SK-N-MC (cell line): ENCODE results near the gene KLHL6.
"Not testable (repeated sequence)": the region's sequence is repeated elsewhere in the genome, so short reads cannot be mapped to it uniquely, and the experiment has no call there.

ENCODE experiments used
- DNase-seq: peaks from one replicate; pipeline ENCODE4 v3.0.0-alpha.2; 2011; ENCODE audit warnings: low read depth, low spot score
- H3K27ac ChIP-seq: fragments of 200-600 bp; sonication (generic); 2 replicates; pipeline ENCODE4 v1.5.1; 2016; ENCODE audit warnings: mixed run types
- H3K36me3 ChIP-seq: fragments of 200-600 bp; sonication (generic); 2 replicates; pipeline ENCODE4 v1.6.1; 2017; ENCODE audit warnings: antibody characterized with exemption, low read length, mixed read lengths; ENCODE audit not compliant: insufficient read depth
- H3K4me3 ChIP-seq: fragments of 200-600 bp; sonication (generic); 2 replicates; pipeline ENCODE4 v1.5.1; 2016
- H3K9ac ChIP-seq: fragments of 200-600 bp; sonication (generic); 2 replicates; pipeline ENCODE4 v1.8.0; 2017; ENCODE audit warnings: mixed run types, mixed read lengths; ENCODE audit not compliant: insufficient read length
- H3K9me3 ChIP-seq: fragments of 200-600 bp; sonication (generic); 2 replicates; pipeline ENCODE4 v1.6.1; 2017; ENCODE audit warnings: low read depth, mild to moderate bottlenecking, antibody characterized with exemption, low read length, moderate library complexity, mixed read lengths
- EZH2 ChIP-seq: fragments of 200-600 bp; sonication (generic); IDR thresholded peaks from one replicate; pipeline ENCODE4 v1.6.1; 2017; ENCODE audit warnings: antibody characterized with exemption
- FOXP2 ChIP-seq: optimal IDR thresholded peaks from 2 replicates; pipeline ENCODE3; 2011; ENCODE audit warnings: mild to moderate bottlenecking, moderate library complexity; ENCODE audit not compliant: insufficient read depth; ENCODE audit errors: extremely low read length, control extremely low read depth
- POLR2AphosphoS5 ChIP-seq: IDR thresholded peaks from 2 replicates; pipeline ENCODE4 v1.6.1; 2012; ENCODE audit warnings: mild to moderate bottlenecking, low read depth, low read length, borderline replicate concordance

The KLHL6 gene

DNA sequence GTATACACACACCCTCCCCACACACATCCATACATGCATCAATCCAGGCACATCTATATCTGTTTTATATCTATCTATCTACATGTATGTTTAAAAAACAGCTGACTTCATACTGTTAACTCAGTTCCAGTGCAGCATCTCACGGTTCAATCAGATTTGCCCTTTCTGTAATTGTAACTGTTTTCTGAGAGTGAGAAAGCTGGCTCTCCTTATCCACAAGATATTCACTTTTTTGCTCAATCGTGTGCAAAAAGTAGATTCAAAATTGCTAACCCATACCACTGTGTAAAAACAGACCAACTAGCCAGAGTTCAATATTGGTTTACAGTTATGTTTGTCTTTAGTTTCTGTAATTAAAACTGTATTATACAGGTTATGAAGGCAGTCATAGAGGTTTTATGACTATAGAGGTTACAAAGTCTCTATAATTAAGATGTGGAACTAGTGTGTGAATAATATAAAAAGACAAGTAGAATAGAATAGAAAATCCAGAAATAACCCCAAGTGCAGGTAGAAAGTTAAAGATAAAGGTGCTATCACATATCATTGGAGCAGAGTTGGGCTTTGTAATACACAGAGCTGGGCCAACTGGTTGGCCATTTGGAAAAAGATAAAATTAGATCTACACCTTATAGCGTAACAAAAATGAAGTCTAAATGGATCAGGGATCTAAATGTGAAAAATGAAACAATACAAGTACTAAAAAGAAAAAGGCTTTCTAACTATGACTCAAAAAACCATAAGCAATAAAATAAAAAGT lies 107.0 kb downstream of the KLHL6 start:
- Histone ChIP-seq H3K9ac (no peak overlapping the region), H3K27ac (no peak overlapping the region), H3K9me3 (0 out of 2 replicates have a peak, but pooled peaks cover 4% of the 10 kb centered on the region), H3K36me3 (no peaks in the 10 kb centered on the region), H3K4me3 (peak overlapping the region; percentile 90)
- DNase-seq, result no peak
- TF ChIP-seq POLR2AphosphoS5, result no peak
- no peak for TF ChIP-seq FOXP2
- no peak for TF ChIP-seq EZH2

DNA sequence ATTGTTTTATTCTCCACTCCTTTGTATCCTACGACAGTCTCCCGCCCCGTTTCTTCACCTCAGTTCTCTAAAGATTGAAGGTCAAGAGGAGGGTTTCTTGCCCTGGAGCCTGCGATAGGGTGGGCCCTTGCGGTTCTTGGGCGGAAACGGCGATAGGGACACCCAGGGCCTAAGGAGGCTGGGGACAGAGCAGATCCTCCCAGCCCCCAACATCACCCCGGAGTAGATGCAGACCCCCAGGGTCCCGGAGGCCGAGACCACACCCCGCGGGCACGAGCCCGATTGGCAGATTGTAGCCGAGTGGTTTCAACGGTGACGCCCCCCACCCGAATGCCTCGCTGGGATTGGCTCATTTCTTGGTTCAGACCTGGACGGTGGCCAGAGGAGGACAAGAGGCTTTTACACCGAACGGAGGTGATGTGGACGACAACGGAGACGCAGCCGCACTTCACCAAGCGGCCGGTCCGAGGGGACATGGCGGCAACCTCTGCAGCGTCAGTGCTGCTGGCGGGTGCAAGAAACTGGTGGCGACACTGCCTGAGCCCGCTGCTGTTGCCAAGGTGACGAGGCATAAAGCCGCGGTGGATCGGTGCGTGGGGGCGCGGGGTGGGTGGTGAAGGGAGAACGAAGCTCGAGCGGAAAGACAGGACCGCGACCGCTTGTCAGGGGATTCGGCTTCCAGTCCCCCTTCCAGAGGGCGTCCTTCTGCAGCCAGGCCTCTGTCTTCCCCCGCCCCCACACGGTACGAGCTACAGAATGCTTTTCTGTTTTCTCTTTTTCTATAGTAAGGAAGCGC lies 108.1 kb downstream of the KLHL6 start:
- TF ChIP-seq FOXP2, result no peak
- peak; percentile 69 for TF ChIP-seq POLR2AphosphoS5
- no peak for TF ChIP-seq EZH2
- no peak for DNase-seq
- Histone ChIP-seq H3K36me3 (no peaks in the 10 kb centered on the region), H3K4me3 (peak overlapping the region; percentile 90), H3K27ac (no peak overlapping the region), H3K9me3 (peaks cover 8% of the 10 kb centered on the region; the same call in 1 of the 2 replicates), H3K9ac (peak overlapping the region; percentile 49)

DNA sequence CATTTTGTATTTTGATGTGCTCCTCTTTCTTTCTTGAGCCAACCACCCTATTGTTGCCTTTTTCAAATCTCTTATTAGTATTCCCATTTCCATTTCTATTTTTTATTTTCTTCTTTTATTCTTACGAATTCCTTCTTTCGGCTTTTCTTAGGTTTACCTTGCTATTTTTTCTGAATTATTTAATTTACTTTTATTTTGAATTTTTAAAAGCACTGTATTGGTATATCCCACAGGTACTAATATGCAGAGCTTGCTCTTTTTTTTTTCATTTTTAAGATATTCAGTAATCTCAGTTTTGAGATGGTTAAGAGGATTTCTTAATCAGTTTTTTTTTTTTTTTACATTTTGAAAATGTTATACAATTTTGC lies 108.7 kb downstream of the KLHL6 start:
- no peak overlapping the region for H3K9ac ChIP-seq

DNA sequence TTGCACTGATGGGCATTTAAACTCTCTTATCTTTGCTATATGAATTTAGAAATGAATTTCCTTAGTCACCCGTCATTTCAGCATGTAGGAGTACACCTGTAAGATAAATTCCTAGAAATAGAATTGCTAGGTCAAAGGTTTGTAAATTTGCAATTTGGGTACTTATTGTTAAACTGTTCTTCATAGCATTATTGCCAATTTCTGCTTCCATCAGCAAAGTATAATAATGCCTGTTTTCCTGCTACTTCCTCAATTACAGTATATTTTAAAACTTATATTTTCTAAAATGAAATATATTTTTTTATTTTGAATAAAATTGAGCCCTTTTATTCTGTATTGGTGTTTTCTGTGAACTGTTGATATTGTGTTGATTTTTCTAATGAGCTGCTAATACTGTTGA lies 110.8 kb downstream of the KLHL6 start:
- Histone ChIP-seq H3K9me3 (peaks cover 8% of the 10 kb centered on the region; the same call in 1 of the 2 replicates), H3K9ac (no peak overlapping the region), H3K27ac (no peak overlapping the region), H3K4me3 (no peak overlapping the region), H3K36me3 (no peaks in the 10 kb centered on the region)
- TF ChIP-seq FOXP2 (no peak), POLR2AphosphoS5 (no peak), EZH2 (no peak)
- DNase-seq, result no peak

More for the DNA sequence above, 108.7 kb downstream of the KLHL6 start:
- peak overlapping the region; percentile 90 for H3K4me3 ChIP-seq
- TF ChIP-seq POLR2AphosphoS5 (no peak), EZH2 (no peak), FOXP2 (no peak)
- no peaks in the 10 kb centered on the region for H3K36me3 ChIP-seq
- DNase-seq, result no peak
- H3K27ac ChIP-seq, result no peak overlapping the region
- peaks cover 8% of the 10 kb centered on the region; the same call in 1 of the 2 replicates for H3K9me3 ChIP-seq

DNA sequence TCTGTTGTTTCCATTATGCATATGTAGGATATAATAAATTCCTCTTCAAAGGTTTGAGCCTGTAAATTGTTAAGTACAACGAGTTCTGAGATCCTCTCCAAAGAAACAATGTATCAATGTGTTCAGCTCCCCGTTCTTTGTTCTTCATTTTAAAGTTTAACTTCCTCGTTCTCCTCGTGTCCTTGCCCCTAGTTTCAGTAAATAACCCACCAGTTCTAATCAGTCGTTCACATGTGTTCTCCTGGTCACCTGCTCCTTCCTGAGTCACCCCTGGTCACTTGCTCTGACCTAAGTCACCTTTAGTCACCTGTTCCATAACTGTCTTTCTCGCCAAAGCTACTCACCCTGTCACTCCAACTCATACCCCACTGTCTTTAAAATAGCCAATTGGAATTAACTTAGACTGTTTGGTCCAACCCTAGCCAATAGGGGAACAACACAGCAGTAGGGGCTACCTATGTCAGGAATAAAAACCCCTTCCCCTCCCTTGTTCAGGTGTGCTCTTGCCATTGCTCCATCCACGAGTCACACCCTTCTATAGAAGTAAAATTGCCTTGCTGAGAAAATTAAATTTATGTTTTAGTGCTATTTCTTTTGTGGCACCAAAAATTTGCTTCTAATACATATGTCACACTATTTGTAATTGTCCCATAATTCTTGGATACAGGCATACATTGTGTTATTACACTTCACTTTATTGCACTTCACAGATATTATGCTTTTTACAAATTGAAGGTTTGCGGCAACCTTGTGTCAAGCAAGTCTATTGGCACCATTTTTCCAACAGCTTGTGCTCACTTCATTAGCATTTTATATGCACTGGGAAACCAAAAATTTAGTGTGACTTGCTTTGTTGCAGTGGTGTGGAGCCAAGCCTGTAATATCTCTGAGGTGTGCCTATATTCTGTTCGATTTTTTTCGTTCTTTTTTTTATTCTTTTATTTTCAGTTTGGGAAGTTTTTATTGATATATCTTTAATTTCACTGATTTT lies 111.8 kb downstream of the KLHL6 start:
- H3K9me3 ChIP-seq, result peaks cover 8% of the 10 kb centered on the region; the same call in 1 of the 2 replicates
- no peaks in the 10 kb centered on the region for H3K36me3 ChIP-seq
- TF ChIP-seq EZH2 (no peak), POLR2AphosphoS5 (no peak), FOXP2 (no peak)
- no peak overlapping the region for H3K9ac ChIP-seq
- no peak overlapping the region for H3K27ac ChIP-seq
- H3K4me3 ChIP-seq, result no peak overlapping the region
- no peak for DNase-seq

DNA sequence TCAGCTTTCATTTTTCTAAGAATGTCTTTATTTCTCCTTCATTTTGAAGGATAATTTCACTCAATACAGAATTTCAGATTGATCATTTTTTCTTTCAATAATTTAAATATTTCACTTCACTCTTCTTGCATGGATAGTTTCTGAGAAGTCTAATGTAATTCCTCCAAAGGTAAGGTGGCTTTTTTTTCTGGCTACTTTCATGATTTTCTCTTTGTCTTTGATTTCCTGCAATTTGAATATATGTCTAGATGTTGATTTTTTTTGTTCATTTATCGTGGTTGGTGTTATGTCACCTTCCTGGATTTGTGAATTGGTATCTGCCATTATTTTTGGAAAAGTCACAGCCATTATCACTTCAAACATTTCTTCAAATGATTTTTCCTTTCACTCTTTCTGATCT lies 112.5 kb downstream of the KLHL6 start:
- TF ChIP-seq EZH2 (no peak), POLR2AphosphoS5 (no peak), FOXP2 (no peak)
- no peak overlapping the region for H3K27ac ChIP-seq
- peaks cover 8% of the 10 kb centered on the region; the same call in 1 of the 2 replicates for H3K9me3 ChIP-seq

DNA sequence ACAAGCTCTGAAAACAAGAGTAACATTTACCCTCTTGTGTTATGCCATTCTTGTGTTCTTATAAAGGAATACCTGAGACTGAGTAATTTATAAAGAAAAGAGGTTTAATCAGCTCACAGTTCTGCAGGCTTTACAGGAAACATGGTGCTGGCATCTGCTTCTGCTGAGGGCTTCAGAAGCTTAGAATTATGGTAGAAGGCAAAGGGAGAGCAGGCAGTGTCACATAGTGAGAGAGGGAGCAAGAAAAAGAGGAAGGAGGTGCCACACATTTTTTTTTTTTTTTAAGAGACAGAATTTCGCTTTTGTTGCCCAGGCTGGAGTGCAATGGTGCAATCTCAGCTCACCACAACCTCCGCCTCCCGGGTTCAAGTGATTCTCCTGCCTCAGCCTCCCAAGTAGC lies 115.0 kb downstream of the KLHL6 start:
- not testable (repeated sequence) for H3K9ac ChIP-seq, H3K36me3 ChIP-seq, H3K9me3 ChIP-seq, H3K27ac ChIP-seq, DNase-seq, H3K4me3 ChIP-seq

More for the DNA sequence above, 112.5 kb downstream of the KLHL6 start:
- Histone ChIP-seq H3K36me3 (no peaks in the 10 kb centered on the region), H3K4me3 (no peak overlapping the region), H3K9ac (no peak overlapping the region)
- no peak for DNase-seq
